ENCODE data around the gene MAML1.

- no peak for TF ChIP-seq ZFP3 (CRISPR knock-in tag; IDR thresholded peaks at IDR 0.05)
- no peak for TF ChIP-seq TSHZ2 (CRISPR knock-in tag; IDR thresholded peaks at IDR 0.05)
- no peak for TF ChIP-seq CSRNP3 (CRISPR knock-in tag; IDR thresholded peaks at IDR 0.05)
- TF ChIP-seq POU6F1 (CRISPR knock-in tag; IDR thresholded peaks at IDR 0.05; ENCODE audit: borderline replicate concordance, low read depth), result no peak
- TF ChIP-seq PATZ1 (CRISPR knock-in tag; IDR thresholded peaks at IDR 0.05; ENCODE audit: borderline replicate concordance), result no peak
- no peak for TF ChIP-seq CSDC2 (CRISPR knock-in tag; IDR thresholded peaks at IDR 0.05)
- TF ChIP-seq TOX (CRISPR knock-in tag; IDR thresholded peaks at IDR 0.05; ENCODE audit: borderline replicate concordance), result no peak
- TF ChIP-seq BACH2 (CRISPR knock-in tag; IDR thresholded peaks at IDR 0.05; ENCODE audit: borderline replicate concordance), result no peak
- TF ChIP-seq CREB5 (CRISPR knock-in tag; IDR thresholded peaks at IDR 0.05; ENCODE audit: low read depth), result no peak
- no peak for TF ChIP-seq RARB (CRISPR knock-in tag; IDR thresholded peaks at IDR 0.05)
Observed at GRCh38 chr5:179758955-179759354, 26.3 kb downstream of the MAML1 start.

Measured in SK-N-SH treated with all-trans-retinoic acid at 6 μM for 48 hours (cell line).